Activated CD4-positive, alpha-beta T cell treated with anti-CD3 and anti-CD28 coated beads for 4 hours (primary cell): ENCODE data around the gene PRAC1.

Source experiments
- DNase-seq, 2 donors: peaks; one replicate each; pipeline ENCODE4 v3.0.0-alpha.2; 2020

Gene PRAC1

GRCh38 chr17:48692049-48692448, 30.3 kb downstream of the PRAC1 start:
- no peak for DNase-seq

- no peak for DNase-seq
These were observed 31.7 kb downstream of the PRAC1 start for GRCh38 chr17:48690655-48691054.

- no peak for DNase-seq
These were observed 40.7 kb downstream of the PRAC1 start for GRCh38 chr17:48681609-48682008.

- DNase-seq = no peak
These were observed 42.8 kb downstream of the PRAC1 start for GRCh38 chr17:48679385-48680096.

- peak; percentile 56 to 69 for DNase-seq
These were observed 44.0 kb downstream of the PRAC1 start for GRCh38 chr17:48678141-48678971.

- DNase-seq = no peak
These were observed 45.3 kb downstream of the PRAC1 start for GRCh38 chr17:48676963-48677558.

- DNase-seq = no peak
These were observed 50.0 kb downstream of the PRAC1 start for GRCh38 chr17:48672340-48672739.
